GM18907 (cell line): ENCODE data around the gene IQCN.
A peak's percentile ranks its signal among the peaks of the same experiment; 100 is the strongest.

ENCODE experiments used
- ATAC-seq: cut with Tn5 transposase; IDR thresholded peaks from one replicate; pipeline ENCODE4 v1.9.1; 2021; ENCODE audit warnings: mild to moderate bottlenecking, moderate library complexity; ENCODE audit not compliant: unreplicated experiment

IQCN gene

GRCh38 chr19:18307271-18307681 is 33.0 kb upstream of the IQCN start:
- no peak for ATAC-seq

DNA sequence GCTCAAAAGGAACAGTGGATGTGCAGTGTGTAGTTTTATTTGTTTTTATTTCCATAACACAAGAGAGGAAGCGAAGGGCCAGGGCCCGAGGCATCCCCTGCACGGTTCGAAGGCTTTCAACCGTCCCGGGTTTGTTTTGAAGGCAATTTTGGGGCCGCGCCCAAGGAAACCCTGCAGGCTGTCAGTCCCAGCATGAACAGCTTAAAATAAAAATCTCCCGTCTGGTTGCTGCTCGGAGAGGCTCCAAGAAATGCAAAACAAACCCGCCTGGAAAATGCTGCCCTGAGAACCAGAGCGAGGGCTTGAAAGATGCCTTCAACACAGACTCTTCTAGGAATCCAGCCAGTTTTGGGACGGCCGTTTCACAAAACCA is 32.6 kb upstream of the IQCN start:
- no peak for ATAC-seq

GRCh38 chr19:18306209-18306887 is 32.1 kb upstream of the IQCN start:
- ATAC-seq: no peak

DNA sequence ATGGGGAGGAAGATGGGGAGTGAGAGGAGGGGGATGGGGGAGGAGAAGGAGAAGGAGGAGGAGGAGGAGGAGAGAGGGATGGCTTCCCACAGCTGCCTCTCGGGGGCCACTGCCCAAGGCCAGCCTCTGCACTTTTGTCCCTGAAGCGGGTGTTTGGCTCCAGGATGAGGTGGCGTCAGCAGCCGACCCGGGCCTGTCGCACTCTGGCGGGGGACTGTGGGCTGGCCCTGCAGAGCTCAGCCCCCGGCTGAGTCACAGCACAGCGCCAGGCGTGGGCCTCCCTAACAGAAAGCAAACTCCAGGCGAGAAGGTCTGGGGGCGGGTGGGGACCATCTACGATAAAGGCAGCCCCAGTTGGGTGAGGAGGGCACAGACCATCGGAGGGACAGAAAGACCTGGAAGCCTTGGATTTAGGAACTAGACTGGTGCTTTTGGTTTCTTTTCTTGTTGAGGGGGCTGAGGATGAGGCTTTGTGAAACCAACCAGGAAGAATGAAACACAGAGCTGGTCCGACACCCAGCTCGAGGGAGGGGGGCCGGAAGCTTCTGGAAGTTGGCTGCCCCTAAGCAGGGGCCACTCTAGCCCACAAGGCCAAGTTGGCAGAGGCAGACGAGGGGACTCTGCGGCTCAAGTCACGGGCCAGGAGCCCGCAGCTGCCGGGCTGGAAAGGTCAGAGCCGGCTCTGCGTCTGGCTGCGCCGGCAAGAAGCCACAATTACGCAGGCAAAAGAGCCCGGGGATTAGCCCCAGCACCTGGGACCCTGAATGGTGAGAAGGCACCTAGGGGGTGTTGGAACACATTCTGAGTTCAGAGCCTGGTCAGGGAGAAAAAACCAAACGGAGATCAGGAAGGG is 30.4 kb upstream of the IQCN start:
- peak; percentile 44 for ATAC-seq

GRCh38 chr19:18304208-18304457 is 29.9 kb upstream of the IQCN start:
- ATAC-seq: no peak

- no peak for ATAC-seq
Measured at GRCh38 chr19:18301718-18302111, 27.5 kb upstream of the IQCN start.

DNA sequence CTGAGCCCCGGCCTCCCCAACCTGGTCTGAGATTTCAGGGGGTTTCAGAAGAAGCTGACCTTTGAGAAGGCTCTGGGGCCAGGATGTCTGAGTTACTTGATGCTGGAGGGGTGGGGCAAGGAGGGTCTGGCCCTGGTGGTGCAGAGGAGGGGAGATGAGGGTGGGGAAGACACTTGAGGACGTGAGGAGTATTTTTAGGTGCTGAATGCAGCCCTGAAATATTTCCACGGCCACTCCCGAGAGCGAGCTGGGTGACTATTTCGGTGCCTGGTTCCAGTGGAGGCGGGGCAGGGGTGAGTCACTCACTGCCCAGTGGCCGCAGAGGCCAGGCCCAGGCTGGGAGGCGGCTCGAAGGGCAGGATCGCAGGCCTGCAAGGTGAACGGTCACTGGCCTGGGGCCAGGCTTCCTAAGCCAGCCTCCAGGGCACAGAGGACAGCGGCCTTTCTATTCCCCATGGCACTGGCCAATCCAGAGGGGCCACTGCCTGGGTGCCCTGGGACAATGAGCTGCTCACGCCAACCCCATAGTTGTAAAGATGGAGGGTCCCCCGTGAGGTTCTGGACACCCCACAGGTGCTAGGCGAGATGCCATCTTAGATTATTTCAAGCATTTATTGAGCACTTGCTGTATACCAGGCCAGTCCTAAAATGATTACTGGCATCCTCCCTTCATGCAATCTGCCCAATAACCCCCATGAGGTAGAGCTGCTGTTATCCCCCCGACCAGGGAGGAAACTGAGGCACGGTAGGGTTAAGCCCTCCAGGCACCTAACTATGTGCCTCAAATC is 26.9 kb upstream of the IQCN start:
- ATAC-seq: no peak

- ATAC-seq: no peak
Measured at GRCh38 chr19:18299654-18300053, 25.4 kb upstream of the IQCN start.

DNA sequence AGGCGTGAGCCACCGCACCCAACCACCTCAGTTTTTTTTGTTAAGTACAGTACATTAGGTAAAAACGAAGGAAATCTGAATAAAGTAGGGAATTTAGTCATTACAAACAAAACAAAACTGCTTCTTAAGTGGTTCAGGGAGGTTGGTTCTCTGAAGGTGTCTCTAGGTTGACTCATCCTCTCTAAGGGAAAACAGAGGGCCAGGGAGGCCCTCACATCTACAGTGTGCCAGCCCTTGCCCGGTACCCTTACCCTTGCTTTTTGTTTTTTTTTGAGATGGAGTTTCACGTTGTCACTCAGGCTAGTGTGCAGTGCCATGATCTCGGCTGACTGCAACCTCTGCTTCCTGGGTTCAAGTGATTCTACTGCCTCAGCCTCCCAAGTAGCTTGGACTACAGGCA is 24.3 kb upstream of the IQCN start:
- ATAC-seq: no peak

GRCh38 chr19:18297308-18297707 is 23.1 kb upstream of the IQCN start:
- ATAC-seq: no peak

- ATAC-seq: no peak
Measured at GRCh38 chr19:18295034-18295451, 20.8 kb upstream of the IQCN start.

DNA sequence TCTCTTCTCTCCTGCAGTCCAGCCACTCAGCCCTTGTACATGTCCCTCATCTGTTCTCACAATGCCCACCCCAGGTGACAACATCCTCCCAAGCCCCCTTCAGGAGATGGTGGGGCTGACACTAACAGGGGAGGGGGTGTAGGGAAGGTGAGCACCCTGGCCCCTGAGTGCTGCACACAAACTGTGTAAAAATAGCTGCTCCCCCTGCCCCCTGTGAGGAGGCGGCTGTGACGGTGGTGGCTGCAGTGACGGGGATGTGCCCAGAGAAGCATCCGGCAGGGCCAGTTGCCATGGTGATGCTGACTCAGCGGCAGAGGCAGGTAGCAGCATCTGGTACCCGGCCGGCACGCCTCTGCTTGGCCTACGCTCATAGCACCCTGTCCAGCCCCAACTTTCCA is 20.2 kb upstream of the IQCN start:
- no peak for ATAC-seq

- ATAC-seq: no peak
Measured at GRCh38 chr19:18293642-18294466, 19.6 kb upstream of the IQCN start.

- ATAC-seq: no peak
Measured at GRCh38 chr19:18292810-18293641, 18.8 kb upstream of the IQCN start.

- no peak for ATAC-seq
Measured at GRCh38 chr19:18292462-18292809, 18.2 kb upstream of the IQCN start.

- ATAC-seq: peak; percentile 41
Measured at GRCh38 chr19:18291590-18292461, 17.6 kb upstream of the IQCN start.

- peak; percentile 4 for ATAC-seq
Measured at GRCh38 chr19:18291019-18291524, 16.8 kb upstream of the IQCN start.

- peak; percentile 36 for ATAC-seq
Measured at GRCh38 chr19:18290302-18291018, 16.2 kb upstream of the IQCN start.
